ENCODE data around the gene RBBP8.
"Not testable (repeated sequence)": the region's sequence is repeated elsewhere in the genome, so short reads cannot be mapped to it uniquely, and the experiment has no call there.

RBBP8 gene

DNA sequence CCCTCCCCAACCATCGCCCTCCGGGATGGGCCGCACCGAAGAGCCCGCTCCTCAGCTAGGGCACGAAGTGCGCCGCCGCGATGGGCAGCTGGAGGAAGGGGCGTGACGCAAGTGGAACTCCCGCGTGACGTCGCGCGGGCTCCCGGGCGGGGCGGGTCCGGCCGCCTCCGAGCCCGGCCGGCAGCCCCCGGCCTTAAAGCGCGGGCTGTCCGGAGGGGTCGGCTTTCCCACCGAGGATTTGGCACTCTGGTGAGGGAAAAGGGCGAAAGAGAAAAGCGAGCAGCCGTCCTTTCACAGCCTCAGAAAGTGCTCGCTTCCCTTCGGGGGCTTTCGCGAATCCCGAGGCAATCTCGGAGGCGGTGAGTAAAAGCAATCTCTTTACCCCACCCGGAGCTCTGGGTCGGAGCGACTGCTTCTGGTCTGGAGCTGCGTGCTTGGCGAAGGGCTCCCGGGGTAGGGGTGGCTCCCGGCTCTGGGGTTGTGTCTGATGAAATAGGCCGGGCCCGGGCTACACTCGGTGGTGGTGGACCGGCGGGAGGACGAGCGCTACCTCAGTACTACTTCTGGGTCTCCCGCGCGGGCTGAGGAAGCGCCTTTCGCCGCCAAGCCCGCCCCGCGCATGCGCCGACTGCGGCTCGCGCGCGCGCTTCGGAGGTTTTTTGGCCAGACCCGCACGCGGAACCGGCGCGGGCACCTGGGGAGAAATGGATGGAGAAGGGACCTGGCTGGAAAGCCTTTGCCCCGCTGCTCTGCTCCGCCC lies at the start of gene RBBP8:
Gene RBBP8, plus strand, starts transcription at position 123 of the 760 bp plus-strand sequence. CDS start 3,524 bp downstream, outside the sequence.
- DNase-seq (ENCODE audit: low spot score in 2 of 2): peak; percentile 85 to 91
- Mint-ChIP-seq H3K27ac (peak within 1 kb of the TSS; percentile 94), H3K36me3 (peaks cover 1% of the 10 kb centered on the region), H3K4me3 (peak within 1 kb of the TSS; percentile 94), H3K9me3 (no peaks in the 10 kb centered on the region), H3K4me1 (peaks cover 18% of the 10 kb centered on the region), H3K27me3 (no peaks in the 10 kb centered on the region)
- peak; percentile 76 for ATAC-seq (ENCODE audit: low read depth)

- no peak for ATAC-seq (ENCODE audit: low read depth)
- peaks cover 2% of the 10 kb centered on the region for H3K27me3 Mint-ChIP-seq
- no peak overlapping the region for H3K27ac Mint-ChIP-seq
These were observed 49.3 kb upstream of the RBBP8 start for GRCh38 chr18:22883827-22884226.

GRCh38 chr18:22885694-22886093 lies 47.4 kb upstream of the RBBP8 start:
- DNase-seq (ENCODE audit: low spot score in 2 of 2); H3K27me3 Mint-ChIP-seq; ATAC-seq (ENCODE audit: low read depth); H3K4me3 Mint-ChIP-seq; H3K36me3 Mint-ChIP-seq; H3K27ac Mint-ChIP-seq; H3K9me3 Mint-ChIP-seq; H3K4me1 Mint-ChIP-seq: not testable (repeated sequence)

More at GRCh38 chr18:22883827-22884226, 49.3 kb upstream of the RBBP8 start:
- no peak overlapping the region for H3K4me3 Mint-ChIP-seq
- no peaks in the 10 kb centered on the region for H3K4me1 Mint-ChIP-seq
- peaks cover 2% of the 10 kb centered on the region for H3K36me3 Mint-ChIP-seq
- no peak for DNase-seq (ENCODE audit: low spot score in 2 of 2)
- no peaks in the 10 kb centered on the region for H3K9me3 Mint-ChIP-seq

DNA sequence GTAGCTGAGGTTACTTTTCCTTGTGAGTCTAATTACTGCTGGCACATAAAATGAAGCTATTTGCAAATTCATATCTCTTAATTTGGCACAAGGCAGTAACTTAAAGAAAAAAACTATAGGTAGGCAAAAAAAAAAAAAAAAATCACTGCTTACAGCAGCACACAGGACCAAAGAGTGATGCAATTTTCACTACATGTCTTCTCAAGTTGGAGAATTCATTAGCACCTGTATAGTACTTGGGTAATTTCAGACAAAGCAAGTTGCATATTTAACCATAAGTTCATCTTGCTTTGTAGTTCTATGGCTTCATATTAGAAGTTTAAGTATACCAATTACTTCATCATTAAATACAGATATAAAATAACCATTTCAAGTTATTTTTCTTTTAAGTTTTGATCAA lies 33.7 kb upstream of the RBBP8 start:
- Mint-ChIP-seq H3K36me3 (peaks cover 2% of the 10 kb centered on the region), H3K9me3 (peaks cover 3% of the 10 kb centered on the region), H3K4me3 (no peak overlapping the region), H3K4me1 (no peaks in the 10 kb centered on the region), H3K27ac (no peak overlapping the region), H3K27me3 (no peaks in the 10 kb centered on the region)
- ATAC-seq (ENCODE audit: low read depth) (no peak), DNase-seq (ENCODE audit: low spot score in 2 of 2) (no peak)

- Mint-ChIP-seq H3K36me3 (peaks cover 2% of the 10 kb centered on the region), H3K4me3 (no peak overlapping the region), H3K4me1 (no peaks in the 10 kb centered on the region), H3K27ac (no peak overlapping the region), H3K27me3 (no peaks in the 10 kb centered on the region), H3K9me3 (peaks cover 3% of the 10 kb centered on the region)
- ATAC-seq (ENCODE audit: low read depth) (no peak), DNase-seq (ENCODE audit: low spot score in 2 of 2) (no peak)
These were observed 32.4 kb upstream of the RBBP8 start for GRCh38 chr18:22900558-22901238.

DNA sequence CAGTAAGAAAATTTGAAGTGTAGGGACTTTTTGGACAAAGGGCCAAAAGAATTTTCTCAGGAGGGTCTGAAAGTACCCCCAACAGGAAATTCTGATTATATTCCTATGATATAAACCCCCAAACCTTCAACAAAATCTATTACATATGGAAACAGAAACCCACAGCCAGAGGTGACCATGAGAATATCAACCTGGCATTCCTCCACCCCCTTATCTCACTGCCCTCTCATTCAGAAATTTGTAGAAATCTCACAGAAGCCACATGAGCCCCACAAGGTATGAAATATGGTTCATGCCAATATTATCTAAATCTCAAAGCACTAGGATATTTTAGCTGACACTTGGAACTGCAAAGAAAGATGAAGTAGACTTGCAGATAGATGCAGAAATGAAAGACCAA lies 31.0 kb upstream of the RBBP8 start:
- no peaks in the 10 kb centered on the region for H3K27me3 Mint-ChIP-seq
- no peaks in the 10 kb centered on the region for H3K4me1 Mint-ChIP-seq
- H3K9me3 Mint-ChIP-seq: peaks cover 3% of the 10 kb centered on the region
- H3K4me3 Mint-ChIP-seq: no peak overlapping the region
- no peak overlapping the region for H3K27ac Mint-ChIP-seq
- ATAC-seq (ENCODE audit: low read depth) (no peak), DNase-seq (ENCODE audit: low spot score in 2 of 2) (no peak)
- H3K36me3 Mint-ChIP-seq: peaks cover 2% of the 10 kb centered on the region

DNA sequence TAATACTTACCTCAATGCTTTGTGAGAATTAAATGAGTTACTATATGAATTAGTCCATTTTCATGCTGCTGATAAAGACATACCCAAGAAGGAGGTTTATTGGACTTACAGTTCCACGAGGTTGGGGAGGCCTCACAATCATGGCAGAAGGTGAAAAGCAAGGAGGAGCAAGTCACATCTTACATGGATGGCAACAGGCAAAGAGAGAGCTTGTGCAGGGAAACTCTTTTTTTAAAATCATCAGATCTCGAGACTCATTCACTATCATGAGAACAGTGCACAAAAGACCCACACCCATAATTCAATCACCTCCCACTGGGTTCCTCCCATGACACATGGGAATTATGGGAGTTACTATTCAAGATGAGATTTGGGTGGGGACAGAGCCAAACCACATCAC lies 29.9 kb upstream of the RBBP8 start:
- H3K9me3 Mint-ChIP-seq; ATAC-seq (ENCODE audit: low read depth); H3K36me3 Mint-ChIP-seq; DNase-seq (ENCODE audit: low spot score in 2 of 2); H3K4me3 Mint-ChIP-seq; H3K27me3 Mint-ChIP-seq; H3K4me1 Mint-ChIP-seq; H3K27ac Mint-ChIP-seq: not testable (repeated sequence)

- Mint-ChIP-seq H3K4me1 (no peaks in the 10 kb centered on the region), H3K27me3 (no peaks in the 10 kb centered on the region), H3K27ac (no peak overlapping the region), H3K4me3 (no peak overlapping the region), H3K9me3 (no peaks in the 10 kb centered on the region), H3K36me3 (peaks cover 3% of the 10 kb centered on the region)
- ATAC-seq (ENCODE audit: low read depth): no peak
- no peak for DNase-seq (ENCODE audit: low spot score in 2 of 2)
These were observed 21.0 kb upstream of the RBBP8 start for GRCh38 chr18:22912149-22912548.

DNA sequence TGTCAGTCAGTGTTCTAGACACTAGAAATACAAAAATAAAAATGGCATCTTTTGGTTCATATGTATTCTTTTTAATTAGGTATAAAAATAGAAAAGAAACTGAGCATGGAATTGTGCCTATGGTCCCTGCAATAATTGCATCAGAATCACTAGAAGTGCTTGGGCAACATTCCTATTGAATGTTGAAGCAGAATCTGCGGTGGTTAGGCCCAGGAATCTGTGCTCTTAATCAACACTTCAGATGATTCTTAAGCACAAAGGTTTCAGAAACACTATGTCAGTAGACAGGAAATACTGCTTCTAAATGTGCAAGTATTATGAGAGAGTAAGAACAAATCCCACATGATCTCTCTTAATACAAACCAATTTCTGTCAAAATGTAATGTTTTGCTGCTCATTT lies 20.3 kb upstream of the RBBP8 start:
- no peak for DNase-seq (ENCODE audit: low spot score in 2 of 2)
- H3K36me3 Mint-ChIP-seq: peaks cover 3% of the 10 kb centered on the region
- no peaks in the 10 kb centered on the region for H3K9me3 Mint-ChIP-seq
- no peak for ATAC-seq (ENCODE audit: low read depth)
- H3K4me3 Mint-ChIP-seq: no peak overlapping the region
- H3K4me1 Mint-ChIP-seq: no peaks in the 10 kb centered on the region
- no peak overlapping the region for H3K27ac Mint-ChIP-seq
- no peaks in the 10 kb centered on the region for H3K27me3 Mint-ChIP-seq

DNA sequence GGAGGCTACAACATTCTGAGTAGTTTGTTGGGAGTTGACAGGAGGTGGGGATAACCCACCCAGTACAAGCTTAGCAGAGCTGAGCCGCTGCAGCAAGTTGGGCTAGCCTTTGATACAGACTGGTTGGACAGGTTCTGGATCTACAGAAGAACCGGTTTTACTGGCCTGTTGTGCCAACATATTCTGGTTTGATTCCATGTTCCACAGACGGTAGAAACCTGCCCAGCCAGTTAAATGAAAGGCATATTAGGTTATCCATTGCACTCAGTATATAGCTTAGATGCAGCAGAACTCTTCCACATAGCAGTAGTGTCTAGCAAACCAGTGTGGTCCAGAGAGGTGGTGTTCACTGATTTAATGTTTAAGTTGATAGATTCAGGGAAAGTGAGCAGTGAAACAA lies 19.3 kb upstream of the RBBP8 start:
- no peak overlapping the region for H3K4me3 Mint-ChIP-seq
- H3K27ac Mint-ChIP-seq: no peak overlapping the region
- H3K36me3 Mint-ChIP-seq: peaks cover 3% of the 10 kb centered on the region
- no peaks in the 10 kb centered on the region for H3K9me3 Mint-ChIP-seq
- H3K27me3 Mint-ChIP-seq: no peaks in the 10 kb centered on the region
- no peak for DNase-seq (ENCODE audit: low spot score in 2 of 2)
- no peak for ATAC-seq (ENCODE audit: low read depth)
- H3K4me1 Mint-ChIP-seq: no peaks in the 10 kb centered on the region

DNA sequence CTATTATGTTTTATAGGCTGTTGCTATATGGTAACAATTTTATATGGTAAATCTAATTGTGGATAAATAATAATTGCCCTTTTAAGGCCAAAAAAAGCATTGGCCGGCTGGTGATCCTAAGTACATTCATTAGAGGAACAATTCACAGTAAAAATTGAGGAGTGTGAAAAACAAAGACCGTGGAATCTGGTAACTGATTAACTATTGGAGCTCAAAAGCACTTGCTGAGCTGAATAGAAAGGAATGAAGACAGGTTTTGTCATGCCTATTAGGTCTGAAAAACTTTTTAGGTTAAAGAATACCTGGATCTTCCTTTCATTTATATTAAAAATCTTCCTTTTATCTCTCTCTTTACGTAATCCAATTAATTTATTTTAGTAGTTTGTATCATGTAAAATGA lies 18.5 kb upstream of the RBBP8 start:
- Mint-ChIP-seq H3K9me3 (no peaks in the 10 kb centered on the region), H3K4me1 (no peaks in the 10 kb centered on the region), H3K4me3 (no peak overlapping the region), H3K27ac (no peak overlapping the region), H3K27me3 (no peaks in the 10 kb centered on the region), H3K36me3 (peaks cover 3% of the 10 kb centered on the region)
- DNase-seq (ENCODE audit: low spot score in 2 of 2) (no peak), ATAC-seq (ENCODE audit: low read depth) (no peak)

DNA sequence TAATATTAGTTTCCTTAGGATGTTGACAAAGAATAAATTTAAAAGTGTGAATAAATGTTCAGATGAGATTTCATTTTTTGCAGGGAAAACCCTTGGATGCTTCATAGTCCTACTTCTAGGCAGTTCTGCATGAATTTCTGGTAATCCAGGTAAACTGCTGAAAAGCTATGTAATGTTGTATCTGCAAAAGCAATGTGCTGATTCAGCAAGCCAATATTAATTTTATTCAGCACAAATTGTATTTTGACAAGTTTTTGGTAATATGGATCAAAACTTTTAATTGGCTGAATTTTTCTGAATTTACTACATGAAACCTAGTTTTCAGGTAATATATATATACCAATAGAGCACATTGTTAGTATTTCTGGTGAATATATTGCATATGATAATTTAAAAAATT lies 17.8 kb upstream of the RBBP8 start:
- Mint-ChIP-seq H3K4me1 (no peaks in the 10 kb centered on the region), H3K4me3 (no peak overlapping the region), H3K36me3 (no peaks in the 10 kb centered on the region), H3K9me3 (no peaks in the 10 kb centered on the region), H3K27me3 (no peaks in the 10 kb centered on the region), H3K27ac (no peak overlapping the region)
- ATAC-seq (ENCODE audit: low read depth): no peak
- DNase-seq (ENCODE audit: low spot score in 2 of 2): no peak

- H3K27ac Mint-ChIP-seq: no peak overlapping the region
- ATAC-seq (ENCODE audit: low read depth) (no peak), DNase-seq (ENCODE audit: low spot score in 2 of 2) (no peak)
- no peaks in the 10 kb centered on the region for H3K27me3 Mint-ChIP-seq
- H3K4me3 Mint-ChIP-seq: no peak overlapping the region
- H3K9me3 Mint-ChIP-seq: no peaks in the 10 kb centered on the region
- no peaks in the 10 kb centered on the region for H3K4me1 Mint-ChIP-seq
- H3K36me3 Mint-ChIP-seq: no peaks in the 10 kb centered on the region
These were observed 11.4 kb upstream of the RBBP8 start for GRCh38 chr18:22921772-22922171.

DNA sequence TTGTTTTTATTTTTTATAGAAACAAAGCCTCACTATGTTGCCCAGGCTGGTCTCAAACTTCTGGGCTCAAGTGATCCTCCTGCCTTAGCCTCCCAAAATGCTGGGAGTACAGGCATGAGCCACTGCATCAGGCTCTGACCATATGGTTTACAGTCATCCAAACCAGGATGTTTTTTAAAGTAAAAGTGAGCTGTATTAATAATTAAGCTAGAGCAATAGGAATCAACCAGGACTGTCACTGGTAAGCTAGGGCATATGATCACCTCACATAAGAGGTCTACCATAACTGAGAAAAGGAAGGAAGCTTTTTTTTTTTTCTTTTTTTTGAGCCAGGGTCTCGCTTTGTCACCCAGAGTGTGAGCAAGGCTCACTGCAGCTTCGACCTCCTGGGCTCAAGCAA lies 8.5 kb upstream of the RBBP8 start:
- DNase-seq (ENCODE audit: low spot score in 2 of 2): no peak
- Mint-ChIP-seq H3K27ac (no peak overlapping the region), H3K27me3 (no peaks in the 10 kb centered on the region), H3K9me3 (no peaks in the 10 kb centered on the region), H3K4me1 (no peaks in the 10 kb centered on the region), H3K4me3 (no peak overlapping the region), H3K36me3 (no peaks in the 10 kb centered on the region)
- no peak for ATAC-seq (ENCODE audit: low read depth)

DNA sequence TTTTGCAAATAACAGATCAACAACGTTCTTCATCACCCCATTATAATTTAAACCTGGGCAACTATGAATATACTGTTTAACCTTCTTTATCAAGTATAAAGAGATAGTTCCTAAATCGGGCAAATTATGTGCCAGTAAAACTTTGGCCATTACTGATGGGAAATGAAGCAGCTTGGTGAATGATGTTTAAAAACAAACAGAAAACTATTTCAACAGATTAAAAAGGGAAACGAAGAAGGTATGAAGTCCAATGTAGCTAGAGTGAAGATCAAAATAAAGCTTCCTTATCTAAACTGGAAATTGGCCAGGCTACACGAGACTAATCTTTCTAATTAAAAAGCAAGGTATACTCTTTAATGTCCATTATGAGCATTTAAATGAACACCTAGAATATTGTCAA lies 6.7 kb upstream of the RBBP8 start:
- H3K27ac Mint-ChIP-seq: no peak overlapping the region
- ATAC-seq (ENCODE audit: low read depth) (no peak), DNase-seq (ENCODE audit: low spot score in 2 of 2) (no peak)
- H3K27me3 Mint-ChIP-seq: no peaks in the 10 kb centered on the region
- H3K4me1 Mint-ChIP-seq: no peaks in the 10 kb centered on the region
- H3K4me3 Mint-ChIP-seq: no peak overlapping the region
- H3K9me3 Mint-ChIP-seq: no peaks in the 10 kb centered on the region
- no peaks in the 10 kb centered on the region for H3K36me3 Mint-ChIP-seq
